SK-N-SH treated with all-trans-retinoic acid at 6 μM for 48 hours (cell line): Measurements from ENCODE around the gene CLCF1.

ENCODE experiments used
- ATAC-seq: fragments of 200-7000 bp; cut with Tn5 transposase; 3 replicates; pipeline ENCODE4 v1.9.1; 2020; ENCODE audit warnings: mild to moderate bottlenecking, moderate library complexity
- BACH2 ChIP-seq: fragments of 250-450 bp; sonication (Bioruptor Pico); IDR thresholded peaks from 2 replicates; pipeline ENCODE4 v1.9.0; 2021; ENCODE audit warnings: mild to moderate bottlenecking, borderline replicate concordance
- CSDC2 ChIP-seq: fragments of 250-450 bp; sonication (Bioruptor Pico); IDR thresholded peaks from 2 replicates; pipeline ENCODE4 v1.5.0; 2020; ENCODE audit warnings: mild to moderate bottlenecking, moderate library complexity
- ESRRG ChIP-seq: fragments of 250-450 bp; sonication (Bioruptor Pico); IDR thresholded peaks from 2 replicates; pipeline ENCODE4 v1.6.1; 2021; ENCODE audit warnings: mild to moderate bottlenecking
- GLIS3 ChIP-seq: fragments of 250-450 bp; sonication (Bioruptor Pico); IDR thresholded peaks from 2 replicates; pipeline ENCODE4 v1.5.0; 2020; ENCODE audit warnings: mild to moderate bottlenecking, moderate library complexity
- ISL1 ChIP-seq: fragments of 250-450 bp; sonication (Bioruptor Pico); IDR thresholded peaks from 2 replicates; pipeline ENCODE4 v2.1.2; 2022; ENCODE audit warnings: mild to moderate bottlenecking, moderate library complexity
- OSR1 ChIP-seq: fragments of 250-450 bp; sonication (Bioruptor Pico); IDR thresholded peaks from 2 replicates; pipeline ENCODE4 v1.8.0; 2022; ENCODE audit warnings: moderate library complexity, mild to moderate bottlenecking, inconsistent platforms
- PATZ1 ChIP-seq: fragments of 250-450 bp; sonication (Bioruptor Pico); IDR thresholded peaks from 2 replicates; pipeline ENCODE4 v1.8.0; 2020; ENCODE audit warnings: mild to moderate bottlenecking, moderate library complexity, borderline replicate concordance
- PPARA ChIP-seq: fragments of 250-450 bp; sonication (Bioruptor Pico); IDR thresholded peaks from 2 replicates; pipeline ENCODE4 v1.5.0; 2020; ENCODE audit warnings: mild to moderate bottlenecking, borderline replicate concordance
- RARB ChIP-seq: fragments of 250-450 bp; sonication (Bioruptor Pico); IDR thresholded peaks from 2 replicates; pipeline ENCODE4 v1.8.0; 2021; ENCODE audit warnings: mild to moderate bottlenecking, moderate library complexity
- SNAI2 ChIP-seq: fragments of 250-450 bp; sonication (Bioruptor Pico); IDR thresholded peaks from 2 replicates; pipeline ENCODE4 v1.5.0; 2020; ENCODE audit warnings: mild to moderate bottlenecking, moderate library complexity
- TCF4 ChIP-seq: fragments of 250-450 bp; sonication (Bioruptor Pico); IDR thresholded peaks from 2 replicates; pipeline ENCODE4 v1.8.0; 2021; ENCODE audit warnings: mild to moderate bottlenecking, moderate library complexity, borderline replicate concordance
- TOX ChIP-seq: fragments of 250-450 bp; sonication (Bioruptor Pico); IDR thresholded peaks from 2 replicates; pipeline ENCODE4 v1.8.0; 2021; ENCODE audit warnings: mild to moderate bottlenecking, moderate library complexity, borderline replicate concordance
- ZC3H10 ChIP-seq: fragments of 250-450 bp; sonication (Bioruptor Pico); IDR thresholded peaks from 2 replicates; pipeline ENCODE4 v1.5.1; 2021; ENCODE audit warnings: mild to moderate bottlenecking, moderate library complexity
- ZFP3 ChIP-seq: fragments of 250-450 bp; sonication (Bioruptor Pico); IDR thresholded peaks from 2 replicates; pipeline ENCODE4 v1.5.0; 2020; ENCODE audit warnings: mild to moderate bottlenecking, moderate library complexity
- ZFP30 ChIP-seq: fragments of 450-650 bp; formaldehyde crosslinking; IDR thresholded peaks from 2 replicates; pipeline ENCODE4 v1.5.0; 2022; ENCODE audit warnings: mild to moderate bottlenecking, moderate library complexity
- ZNF8 ChIP-seq: fragments of 450-650 bp; formaldehyde crosslinking; IDR thresholded peaks from 2 replicates; pipeline ENCODE4 v1.5.0; 2020; ENCODE audit warnings: mild to moderate bottlenecking, moderate library complexity
- TF ChIP-seq, protein P1 (sequence below): fragments of 250-450 bp; sonication (Bioruptor Pico); IDR thresholded peaks from 2 replicates; pipeline ENCODE4 v1.5.0; 2020; ENCODE audit warnings: mild to moderate bottlenecking, moderate library complexity
- TF ChIP-seq, protein P2 (sequence below): fragments of 250-450 bp; sonication (Bioruptor Pico); IDR thresholded peaks from 2 replicates; pipeline ENCODE4 v1.8.0; 2021; ENCODE audit warnings: low read depth, mild to moderate bottlenecking, moderate library complexity, borderline replicate concordance
- TF ChIP-seq, protein P3 (sequence below): fragments of 250-450 bp; sonication (Bioruptor Pico); IDR thresholded peaks from 2 replicates; pipeline ENCODE4 v1.5.1; 2020; ENCODE audit warnings: low read depth, mild to moderate bottlenecking, moderate library complexity

Gene CLCF1

GRCh38 chr11:67349457-67349856 is 23.9 kb downstream of the CLCF1 start:
- TF ChIP-seq OSR1: no peak
- TF ChIP-seq ISL1 (CRISPR knock-in tag): no peak
- TF ChIP-seq ZC3H10 (CRISPR knock-in tag): no peak
- TF ChIP-seq RARB (CRISPR knock-in tag): no peak
- no peak for ATAC-seq

DNA sequence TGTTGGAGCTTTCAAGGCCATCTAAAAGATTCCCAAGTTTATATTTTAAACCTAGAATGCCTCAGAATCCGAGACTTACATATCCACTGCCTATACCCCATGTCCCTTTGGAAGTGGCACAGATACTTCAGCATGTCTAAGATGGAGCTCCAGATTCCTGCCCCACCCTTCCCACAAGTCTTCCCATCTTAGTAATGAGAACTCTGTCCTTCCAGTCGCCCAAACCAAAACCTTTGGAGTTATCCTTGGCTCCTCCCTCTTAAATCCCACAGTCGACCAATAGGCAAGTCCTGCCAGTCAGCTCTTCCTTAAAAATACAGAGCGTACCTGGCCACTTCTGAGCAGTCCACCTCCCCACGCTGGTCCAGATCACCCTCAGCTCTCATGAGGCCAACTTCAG is 24.4 kb downstream of the CLCF1 start:
- TF ChIP-seq GLIS3 (CRISPR knock-in tag) (no peak), ZFP3 (CRISPR knock-in tag) (no peak), RARB (CRISPR knock-in tag) (no peak), CSDC2 (no peak), TOX (CRISPR knock-in tag) (no peak), BACH2 (CRISPR knock-in tag) (no peak), ZC3H10 (CRISPR knock-in tag) (no peak), ZNF8 (CRISPR knock-in tag) (no peak), ESRRG (no peak), SNAI2 (CRISPR knock-in tag) (no peak), PPARA (CRISPR knock-in tag) (no peak), PATZ1 (CRISPR knock-in tag) (no peak), ZFP30 (CRISPR knock-in tag) (no peak)
- TF ChIP-seq, protein P1, sequence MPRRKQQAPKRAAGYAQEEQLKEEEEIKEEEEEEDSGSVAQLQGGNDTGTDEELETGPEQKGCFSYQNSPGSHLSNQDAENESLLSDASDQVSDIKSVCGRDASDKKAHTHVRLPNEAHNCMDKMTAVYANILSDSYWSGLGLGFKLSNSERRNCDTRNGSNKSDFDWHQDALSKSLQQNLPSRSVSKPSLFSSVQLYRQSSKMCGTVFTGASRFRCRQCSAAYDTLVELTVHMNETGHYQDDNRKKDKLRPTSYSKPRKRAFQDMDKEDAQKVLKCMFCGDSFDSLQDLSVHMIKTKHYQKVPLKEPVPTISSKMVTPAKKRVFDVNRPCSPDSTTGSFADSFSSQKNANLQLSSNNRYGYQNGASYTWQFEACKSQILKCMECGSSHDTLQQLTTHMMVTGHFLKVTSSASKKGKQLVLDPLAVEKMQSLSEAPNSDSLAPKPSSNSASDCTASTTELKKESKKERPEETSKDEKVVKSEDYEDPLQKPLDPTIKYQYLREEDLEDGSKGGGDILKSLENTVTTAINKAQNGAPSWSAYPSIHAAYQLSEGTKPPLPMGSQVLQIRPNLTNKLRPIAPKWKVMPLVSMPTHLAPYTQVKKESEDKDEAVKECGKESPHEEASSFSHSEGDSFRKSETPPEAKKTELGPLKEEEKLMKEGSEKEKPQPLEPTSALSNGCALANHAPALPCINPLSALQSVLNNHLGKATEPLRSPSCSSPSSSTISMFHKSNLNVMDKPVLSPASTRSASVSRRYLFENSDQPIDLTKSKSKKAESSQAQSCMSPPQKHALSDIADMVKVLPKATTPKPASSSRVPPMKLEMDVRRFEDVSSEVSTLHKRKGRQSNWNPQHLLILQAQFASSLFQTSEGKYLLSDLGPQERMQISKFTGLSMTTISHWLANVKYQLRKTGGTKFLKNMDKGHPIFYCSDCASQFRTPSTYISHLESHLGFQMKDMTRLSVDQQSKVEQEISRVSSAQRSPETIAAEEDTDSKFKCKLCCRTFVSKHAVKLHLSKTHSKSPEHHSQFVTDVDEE: no peak
- TF ChIP-seq, protein P2, sequence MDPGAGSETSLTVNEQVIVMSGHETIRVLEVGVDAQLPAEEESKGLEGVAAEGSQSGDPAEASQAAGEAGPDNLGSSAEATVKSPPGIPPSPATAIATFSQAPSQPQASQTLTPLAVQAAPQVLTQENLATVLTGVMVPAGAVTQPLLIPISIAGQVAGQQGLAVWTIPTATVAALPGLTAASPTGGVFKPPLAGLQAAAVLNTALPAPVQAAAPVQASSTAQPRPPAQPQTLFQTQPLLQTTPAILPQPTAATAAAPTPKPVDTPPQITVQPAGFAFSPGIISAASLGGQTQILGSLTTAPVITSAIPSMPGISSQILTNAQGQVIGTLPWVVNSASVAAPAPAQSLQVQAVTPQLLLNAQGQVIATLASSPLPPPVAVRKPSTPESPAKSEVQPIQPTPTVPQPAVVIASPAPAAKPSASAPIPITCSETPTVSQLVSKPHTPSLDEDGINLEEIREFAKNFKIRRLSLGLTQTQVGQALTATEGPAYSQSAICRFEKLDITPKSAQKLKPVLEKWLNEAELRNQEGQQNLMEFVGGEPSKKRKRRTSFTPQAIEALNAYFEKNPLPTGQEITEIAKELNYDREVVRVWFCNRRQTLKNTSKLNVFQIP (CRISPR knock-in tag): no peak
- TF ChIP-seq, protein P3, sequence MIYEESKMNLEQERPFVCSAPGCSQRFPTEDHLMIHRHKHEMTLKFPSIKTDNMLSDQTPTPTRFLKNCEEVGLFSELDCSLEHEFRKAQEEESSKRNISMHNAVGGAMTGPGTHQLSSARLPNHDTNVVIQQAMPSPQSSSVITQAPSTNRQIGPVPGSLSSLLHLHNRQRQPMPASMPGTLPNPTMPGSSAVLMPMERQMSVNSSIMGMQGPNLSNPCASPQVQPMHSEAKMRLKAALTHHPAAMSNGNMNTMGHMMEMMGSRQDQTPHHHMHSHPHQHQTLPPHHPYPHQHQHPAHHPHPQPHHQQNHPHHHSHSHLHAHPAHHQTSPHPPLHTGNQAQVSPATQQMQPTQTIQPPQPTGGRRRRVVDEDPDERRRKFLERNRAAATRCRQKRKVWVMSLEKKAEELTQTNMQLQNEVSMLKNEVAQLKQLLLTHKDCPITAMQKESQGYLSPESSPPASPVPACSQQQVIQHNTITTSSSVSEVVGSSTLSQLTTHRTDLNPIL: no peak
- ATAC-seq: no peak

GRCh38 chr11:67347964-67348749 is 25.2 kb downstream of the CLCF1 start:
- TF ChIP-seq, protein P1: peak; percentile 72; the same call in 1 of the 2 replicates
- TF ChIP-seq ISL1 (CRISPR knock-in tag) (no peak), TCF4 (CRISPR knock-in tag) (peak; percentile 95)
- no peak for ATAC-seq
